Coronary artery (tissue), 2 donors: Measurements from ENCODE around the gene ZNF584.

Source experiments
- DNase-seq: peaks from one replicate; pipeline ENCODE4 v3.0.0-alpha.2; 2017; ENCODE audit warnings: low spot score
- H3K27ac ChIP-seq, 2 donors: fragments of 200-600 bp; sonication (generic); one replicate each; pipeline ENCODE4 v1.5.1; 2016 to 2019
- H3K4me3 ChIP-seq: fragments of 200-600 bp; sonication (generic); 2 replicates; pipeline ENCODE4 v1.5.1; 2016; ENCODE audit warnings: mild to moderate bottlenecking, moderate library complexity
- CTCF ChIP-seq: fragments of 200-600 bp; sonication (generic); IDR thresholded peaks from one replicate; pipeline ENCODE4 v1.5.1; 2019; ENCODE audit warnings: antibody characterized with exemption

ZNF584 gene

GRCh38 chr19:58388175-58388526 lies 20.3 kb upstream of the ZNF584 start:
- TF ChIP-seq CTCF, result no peak
- DNase-seq, result no peak
- Histone ChIP-seq H3K27ac (no peak overlapping the region), H3K4me3 (peak overlapping the region; percentile 98)

GRCh38 chr19:58392945-58393724 lies 15.3 kb upstream of the ZNF584 start:
- no peak overlapping the region for H3K27ac ChIP-seq
- no peak overlapping the region for H3K4me3 ChIP-seq
- no peak for TF ChIP-seq CTCF
- no peak for DNase-seq

- no peak overlapping the region for H3K27ac ChIP-seq
- H3K4me3 ChIP-seq, result no peak overlapping the region
- DNase-seq, result no peak
- TF ChIP-seq CTCF, result no peak
Measured at GRCh38 chr19:58393725-58394033, 14.8 kb upstream of the ZNF584 start.

- Histone ChIP-seq H3K4me3 (no peak overlapping the region), H3K27ac (no peak overlapping the region)
- TF ChIP-seq CTCF, result no peak
- DNase-seq, result no peak
Measured at GRCh38 chr19:58394821-58395219, 13.6 kb upstream of the ZNF584 start.

GRCh38 chr19:58395220-58395978 lies 13.1 kb upstream of the ZNF584 start, which contains the start of gene RNF225:
Gene RNF225 (plus strand): TSS chr19:58395656. CDS start chr19:58396090, 434 bp downstream.
- DNase-seq, result no peak
- Histone ChIP-seq H3K4me3 (peak within 1 kb of the TSS; percentile 21), H3K27ac (no peak within 1 kb of the TSS)
- no peak for TF ChIP-seq CTCF

- Histone ChIP-seq H3K27ac (no peak overlapping the region), H3K4me3 (peak overlapping the region; percentile 21)
- TF ChIP-seq CTCF, result no peak
- DNase-seq, result no peak
Measured at GRCh38 chr19:58395979-58396627, 12.3 kb upstream of the ZNF584 start.
